ENCODE results near the gene CDK5RAP1.

- TF ChIP-seq CBX1 (IDR thresholded peaks at IDR 0.05; ENCODE audit: low read depth) (no peak), RCOR1 (IDR thresholded peaks at IDR 0.05; ENCODE audit: borderline replicate concordance in 1 of 2, low read depth in 2 of 2, low read length in 2 of 2) (no peak), TBP (optimal IDR thresholded peaks at IDR 0.05; ENCODE audit: low read depth, low read length) (no peak), FOXK1 (CRISPR knock-in tag; IDR thresholded peaks at IDR 0.05; ENCODE audit: borderline replicate concordance) (no peak), RAD51 (IDR thresholded peaks at IDR 0.05; ENCODE audit: borderline replicate concordance, low read depth) (no peak), HMG20B (CRISPR knock-in tag; IDR thresholded peaks at IDR 0.05) (no peak), KAT7 (CRISPR knock-in tag; IDR thresholded peaks at IDR 0.05; ENCODE audit: borderline replicate concordance) (no peak), EP300 (IDR thresholded peaks at IDR 0.05; ENCODE audit: low read length) (no peak), CBFB (CRISPR knock-in tag; IDR thresholded peaks at IDR 0.05) (no peak), HCFC1 (IDR thresholded peaks at IDR 0.05; ENCODE audit: low read depth, low read length) (no peak), HNRNPUL1 (IDR thresholded peaks at IDR 0.05; ENCODE audit: low read length) (no peak)
These were observed 68.3 kb downstream of the CDK5RAP1 start for GRCh38 chr20:33332905-33333456.
